ENCODE results near the gene USP49. TPM values are rescaled to one million over a fixed set of nuclear protein-coding genes. Genes with fewer than 3 reads are reported as not detected.

Gene USP49
- total RNA-seq, 1 experiment from 2014 or later, result 18.5 TPM

DNA sequence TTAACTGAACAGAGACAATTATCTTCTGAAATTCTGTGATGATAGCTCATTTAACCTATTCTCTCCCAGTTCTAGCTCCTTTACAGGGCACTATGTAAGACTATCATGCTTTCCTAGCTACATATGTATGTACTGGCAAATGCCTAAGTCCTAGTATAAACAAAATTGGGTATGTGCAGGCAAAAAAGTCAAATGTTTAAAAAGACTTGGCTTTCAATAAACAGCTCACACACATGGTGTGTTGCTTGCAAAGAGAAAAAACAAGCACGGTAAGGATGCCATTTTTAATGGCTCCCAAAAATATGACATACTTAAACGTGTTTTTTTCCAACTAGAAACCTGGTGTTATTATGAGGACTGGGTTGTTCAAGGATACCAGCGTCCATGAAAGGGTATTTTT lies 62.9 kb downstream of the USP49 start:
- BruUV-seq (replicated peaks), result no TSS peak
- no peaks in the 10 kb centered on the region for H3K27me3 ChIP-seq (replicated peaks; ENCODE audit: control insufficient read depth, insufficient read depth, low read length)
- ChIA-PET POLR2A (no interaction called here), CTCF (no interaction called here)
- H3K36me3 ChIP-seq (ENCODE audit: control insufficient read depth, insufficient read depth, low read length), result no peaks in the 10 kb centered on the region; the same call in 1 of the 2 replicates
- H3K36me3 Mint-ChIP-seq (ENCODE audit: insufficient read depth, unreplicated experiment), result no peaks in the 10 kb centered on the region
- H3K4me3 Mint-ChIP-seq (ENCODE audit: unreplicated experiment), result no peak overlapping the region
- H3K27ac Mint-ChIP-seq (ENCODE audit: unreplicated experiment), result no peak overlapping the region
- no peaks in the 10 kb centered on the region for H3K9me3 Mint-ChIP-seq (ENCODE audit: unreplicated experiment)
- no peak overlapping the region for H3K4me3 ChIP-seq (ENCODE audit: low read depth, low read length)
- H3K27me3 Mint-ChIP-seq (ENCODE audit: insufficient read depth, unreplicated experiment), result no peaks in the 10 kb centered on the region
- intact Hi-C loops (cut with micrococcal nuclease; ENCODE audit: unreplicated experiment), result no loop called here
- no peak for DNase-seq
- no peaks in the 10 kb centered on the region for H3K4me1 Mint-ChIP-seq (ENCODE audit: low read depth, unreplicated experiment)
- H3K4me1 ChIP-seq, result no peaks in the 10 kb centered on the region
- H3K9me3 ChIP-seq, result no peaks in the 10 kb centered on the region
- TF ChIP-seq CTCF (IDR thresholded peaks at IDR 0.05; ENCODE audit: insufficient read depth in 1 of 2, low read depth in 1 of 2, low read length in 1 of 2, severe bottlenecking in 1 of 2, unreplicated experiment in 1 of 2), result no peak

DNA sequence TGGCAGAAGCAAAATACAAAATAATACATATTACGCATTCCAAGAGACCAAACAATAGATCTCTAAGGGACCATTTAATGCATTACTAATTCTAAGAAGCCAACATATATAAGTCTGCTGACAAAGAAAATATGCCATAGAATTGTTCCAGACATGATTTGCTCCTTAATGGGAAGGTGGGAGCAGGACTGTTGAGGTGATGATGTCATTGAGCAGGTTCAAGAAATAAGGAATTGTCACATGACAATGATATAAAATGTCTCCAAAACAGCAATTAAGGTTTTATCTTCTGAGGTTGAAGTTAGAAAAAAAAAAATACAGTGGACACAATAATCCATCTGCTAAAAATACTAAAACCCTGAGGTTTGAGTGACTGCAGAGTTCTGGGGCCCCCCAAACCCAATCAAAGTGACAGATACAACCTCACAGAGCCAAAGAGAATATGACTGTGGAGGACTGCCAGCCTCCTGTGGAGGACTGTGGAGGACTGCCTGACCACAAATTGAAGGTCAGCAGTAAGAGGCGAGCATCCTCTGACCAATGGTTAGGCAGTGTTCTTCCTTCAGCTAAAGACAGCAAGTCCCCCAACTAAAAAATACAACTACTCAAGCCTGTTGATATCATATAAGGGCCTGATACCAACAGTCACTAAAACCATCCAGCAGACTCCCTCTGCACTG lies 68.7 kb downstream of the USP49 start:
- Mint-ChIP-seq H3K9me3 (ENCODE audit: unreplicated experiment) (no peaks in the 10 kb centered on the region), H3K27ac (ENCODE audit: unreplicated experiment) (no peak overlapping the region), H3K27me3 (ENCODE audit: insufficient read depth, unreplicated experiment) (no peaks in the 10 kb centered on the region), H3K4me1 (ENCODE audit: low read depth, unreplicated experiment) (peaks cover 8% of the 10 kb centered on the region), H3K4me3 (ENCODE audit: unreplicated experiment) (no peak overlapping the region), H3K36me3 (ENCODE audit: insufficient read depth, unreplicated experiment) (no peaks in the 10 kb centered on the region)
- intact Hi-C loops (cut with micrococcal nuclease; ENCODE audit: unreplicated experiment), result no loop called here
- ChIA-PET POLR2A (no interaction called here), CTCF (no interaction called here)
- no peaks in the 10 kb centered on the region for H3K27me3 ChIP-seq (replicated peaks; ENCODE audit: control insufficient read depth, insufficient read depth, low read length)
- no peaks in the 10 kb centered on the region for H3K4me1 ChIP-seq
- no TSS peak for BruUV-seq (replicated peaks)
- H3K36me3 ChIP-seq (ENCODE audit: control insufficient read depth, insufficient read depth, low read length), result no peaks in the 10 kb centered on the region
- TF ChIP-seq CTCF (IDR thresholded peaks at IDR 0.05; ENCODE audit: insufficient read depth in 1 of 2, low read depth in 1 of 2, low read length in 1 of 2, severe bottlenecking in 1 of 2, unreplicated experiment in 1 of 2), result no peak
- no peak for DNase-seq
- H3K9me3 ChIP-seq, result no peaks in the 10 kb centered on the region
- H3K4me3 ChIP-seq (ENCODE audit: low read depth, low read length), result no peak overlapping the region

DNA sequence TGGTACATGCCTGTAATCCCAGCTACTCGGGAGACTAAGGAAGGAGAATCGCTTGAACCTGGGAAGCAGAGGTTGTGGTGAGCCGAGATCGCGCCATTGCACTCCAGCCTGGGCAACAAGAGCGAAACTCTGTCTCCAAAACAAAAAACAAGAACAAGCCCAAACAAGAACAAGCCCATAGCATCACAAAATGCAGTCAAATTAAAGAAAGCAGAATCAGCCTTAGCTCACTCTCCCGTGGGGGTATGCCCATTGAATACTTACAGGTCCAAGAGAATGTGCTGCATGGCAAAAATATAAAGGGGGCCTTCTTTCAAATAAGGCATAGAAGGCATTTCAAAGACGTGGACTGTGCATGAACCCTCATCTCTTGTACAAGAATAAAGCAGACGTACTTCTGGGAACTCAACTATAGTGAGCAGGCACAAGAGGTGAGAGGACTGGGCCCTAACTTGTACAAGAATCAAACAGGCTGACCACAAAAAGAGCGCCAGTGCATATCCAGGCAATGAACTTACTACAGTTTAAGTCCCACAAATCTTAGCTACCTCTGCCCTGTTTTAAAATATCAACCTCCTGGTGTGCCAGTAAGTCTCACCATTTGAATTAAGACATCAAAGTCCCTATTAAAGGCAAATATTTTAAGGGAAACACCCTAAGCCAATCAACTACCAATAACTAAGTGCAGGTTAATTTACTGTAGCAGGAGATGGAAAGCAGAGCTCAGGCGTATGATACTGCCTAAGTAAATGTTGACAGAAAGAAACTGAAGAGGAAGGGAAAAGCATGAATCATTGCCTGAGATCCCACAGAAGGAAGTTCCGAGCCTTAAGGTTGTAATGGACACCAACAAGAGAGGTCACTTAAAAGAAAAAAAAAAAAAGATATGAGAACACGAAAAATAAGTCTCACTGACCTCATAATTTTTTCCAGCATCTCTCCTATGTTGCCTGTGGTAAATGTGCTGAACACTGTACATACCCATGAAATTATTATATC lies 70.3 kb downstream of the USP49 start:
- Mint-ChIP-seq H3K9me3 (ENCODE audit: unreplicated experiment) (no peaks in the 10 kb centered on the region), H3K4me3 (ENCODE audit: unreplicated experiment) (no peak overlapping the region), H3K27me3 (ENCODE audit: insufficient read depth, unreplicated experiment) (no peaks in the 10 kb centered on the region), H3K4me1 (ENCODE audit: low read depth, unreplicated experiment) (peaks cover 8% of the 10 kb centered on the region), H3K27ac (ENCODE audit: unreplicated experiment) (no peak overlapping the region), H3K36me3 (ENCODE audit: insufficient read depth, unreplicated experiment) (no peaks in the 10 kb centered on the region)
- H3K4me3 ChIP-seq (ENCODE audit: low read depth, low read length), result no peak overlapping the region
- no peak for DNase-seq
- TF ChIP-seq CTCF (IDR thresholded peaks at IDR 0.05; ENCODE audit: insufficient read depth in 1 of 2, low read depth in 1 of 2, low read length in 1 of 2, severe bottlenecking in 1 of 2, unreplicated experiment in 1 of 2), result no peak
- ChIA-PET CTCF (interaction anchor here (1.2 kb wide), 1 partner anchor 96 kb away, joined by 3 read pairs; the partner anchor contains the start of genes BYSL and MED20), POLR2A (no interaction called here)
- no peaks in the 10 kb centered on the region for H3K27me3 ChIP-seq (replicated peaks; ENCODE audit: control insufficient read depth, insufficient read depth, low read length)
- H3K4me1 ChIP-seq, result no peaks in the 10 kb centered on the region
- H3K9me3 ChIP-seq, result no peaks in the 10 kb centered on the region
- no TSS peak for BruUV-seq (replicated peaks)
- intact Hi-C loops (cut with micrococcal nuclease; ENCODE audit: unreplicated experiment), result no loop called here
- no peaks in the 10 kb centered on the region for H3K36me3 ChIP-seq (ENCODE audit: control insufficient read depth, insufficient read depth, low read length)

Data from Caco-2 (cell line).